Mesendoderm (in vitro differentiated cells): ENCODE measurements around the gene LPXN.

Experiments used
- DNase-seq: peaks from one replicate; pipeline ENCODE4 v3.0.0; 2013
- H2AK5ac ChIP-seq: 2 replicates; pipeline ENCODE4 v1.6.1; 2013; ENCODE audit warnings: low read length, inconsistent platforms
- H2BK120ac ChIP-seq: 2 replicates; pipeline ENCODE4 v1.6.1; 2013; ENCODE audit warnings: low read depth, mild to moderate bottlenecking, low read length, moderate library complexity, mixed read lengths
- H2BK15ac ChIP-seq: replicated peaks from 2 replicates; pipeline ENCODE4 v1.6.1; 2013; ENCODE audit warnings: low read depth, mild to moderate bottlenecking, moderate library complexity
- H2BK5ac ChIP-seq: 2 replicates; pipeline ENCODE4 v1.6.1; 2013; ENCODE audit warnings: low read length, inconsistent platforms
- H3K18ac ChIP-seq: 2 replicates; pipeline ENCODE4 v1.6.1; 2013; ENCODE audit warnings: mild to moderate bottlenecking, low read length, mixed read lengths
- H3K23ac ChIP-seq: one replicate; pipeline ENCODE4 v1.6.1; 2013; ENCODE audit warnings: low read length
- H3K27ac ChIP-seq: 2 replicates; pipeline ENCODE4 v1.5.1; 2013; ENCODE audit warnings: low read depth, mild to moderate bottlenecking, inconsistent platforms, low read length, moderate library complexity
- H3K27me3 ChIP-seq: 2 replicates; pipeline ENCODE4 v1.6.1; 2013; ENCODE audit warnings: low read length, control low read depth, mild to moderate bottlenecking, inconsistent platforms; ENCODE audit not compliant: insufficient read depth, poor library complexity
- H3K36me3 ChIP-seq: 2 replicates; pipeline ENCODE4 v1.6.1; 2013; ENCODE audit warnings: low read length, inconsistent platforms; ENCODE audit not compliant: control insufficient read depth, insufficient read depth
- H3K4ac ChIP-seq: one replicate; pipeline ENCODE4 v1.6.1; 2013; ENCODE audit warnings: low read depth, mild to moderate bottlenecking, low read length, moderate library complexity
- H3K4me1 ChIP-seq: 2 replicates; pipeline ENCODE4 v1.6.1; 2013; ENCODE audit warnings: low read depth, low read length, inconsistent platforms; ENCODE audit not compliant: control insufficient read depth
- H3K4me2 ChIP-seq: 2 replicates; pipeline ENCODE4 v1.6.1; 2013; ENCODE audit warnings: low read length
- H3K4me3 ChIP-seq: 2 replicates; pipeline ENCODE4 v1.5.1; 2013; ENCODE audit warnings: mild to moderate bottlenecking, low read length
- H3K56ac ChIP-seq: one replicate; pipeline ENCODE4 v1.6.1; 2013; ENCODE audit warnings: low read length
- H3K79me1 ChIP-seq: 2 replicates; pipeline ENCODE4 v1.6.1; 2013; ENCODE audit warnings: low read length, inconsistent platforms
- H3K79me2 ChIP-seq: 2 replicates; pipeline ENCODE4 v1.6.1; 2013; ENCODE audit warnings: mild to moderate bottlenecking, low read length; ENCODE audit not compliant: control insufficient read depth, insufficient read depth
- H3K9ac ChIP-seq: 2 replicates; pipeline ENCODE4 v1.6.1; 2013; ENCODE audit warnings: low read length, inconsistent platforms
- H4K5ac ChIP-seq: one replicate; pipeline ENCODE4 v1.6.1; 2013; ENCODE audit warnings: low read length
- H4K8ac ChIP-seq: one replicate; pipeline ENCODE4 v1.6.1; 2013; ENCODE audit warnings: low read depth, mild to moderate bottlenecking, control low read depth, low read length, moderate library complexity
- WGBS: extraction: QIAGEN DNeasy Blood & Tissue Kit; methylation state at CpG from one replicate; pipeline ENCODE4 v1.1.7; 2013; ENCODE audit warnings: low lambda C conversion rate, missing lambda C conversion rate; ENCODE audit not compliant: insufficient coverage; ENCODE audit errors: extremely low coverage; 5-methylcytosine and 5-hydroxymethylcytosine counted together

The LPXN gene

GRCh38 chr11:58616594-58616993 is 40.9 kb upstream of the LPXN start:
- no peak overlapping the region for H2BK15ac ChIP-seq
- H3K36me3 ChIP-seq: peaks cover 8% of the 10 kb centered on the region
- peaks cover under 1% of the 10 kb centered on the region for H3K79me1 ChIP-seq
- H3K9ac ChIP-seq: no peak overlapping the region
- no peak overlapping the region for H4K8ac ChIP-seq
- no peaks in the 10 kb centered on the region for H3K4me1 ChIP-seq
- H3K18ac ChIP-seq: no peak overlapping the region
- no peak overlapping the region for H3K4ac ChIP-seq
- no peak overlapping the region for H3K56ac ChIP-seq
- no peak overlapping the region for H3K23ac ChIP-seq
- WGBS: no CpG with 5 or more reads among the region's 4 CpGs
- no peak overlapping the region for H2BK5ac ChIP-seq
- H2BK120ac ChIP-seq: no peak overlapping the region
- H3K27me3 ChIP-seq: no peaks in the 10 kb centered on the region
- no peak overlapping the region for H3K27ac ChIP-seq
- no peak for DNase-seq
- no peaks in the 10 kb centered on the region for H3K79me2 ChIP-seq
- H3K4me2 ChIP-seq: no peak overlapping the region
- no peak overlapping the region for H3K4me3 ChIP-seq
- H4K5ac ChIP-seq: no peak overlapping the region
- H2AK5ac ChIP-seq: no peak overlapping the region

GRCh38 chr11:58615559-58615958 is 39.9 kb upstream of the LPXN start:
- H3K79me1 ChIP-seq: no peaks in the 10 kb centered on the region
- H3K4ac ChIP-seq: no peak overlapping the region
- no peak overlapping the region for H2AK5ac ChIP-seq
- H3K4me2 ChIP-seq: no peak overlapping the region
- no peak overlapping the region for H2BK120ac ChIP-seq
- no peaks in the 10 kb centered on the region for H3K4me1 ChIP-seq
- H3K79me2 ChIP-seq: no peaks in the 10 kb centered on the region
- no peak overlapping the region for H2BK15ac ChIP-seq
- H2BK5ac ChIP-seq: no peak overlapping the region
- no peak overlapping the region for H3K18ac ChIP-seq
- whole genome bisulfite sequencing: no CpG with 5 or more reads among the region's 1 CpG
- H3K23ac ChIP-seq: no peak overlapping the region
- no peak overlapping the region for H3K4me3 ChIP-seq
- no peak overlapping the region for H3K27ac ChIP-seq
- no peaks in the 10 kb centered on the region for H3K27me3 ChIP-seq
- H4K8ac ChIP-seq: no peak overlapping the region
- peaks cover 8% of the 10 kb centered on the region for H3K36me3 ChIP-seq
- no peak overlapping the region for H3K9ac ChIP-seq
- H3K56ac ChIP-seq: no peak overlapping the region
- DNase-seq: no peak
- no peak overlapping the region for H4K5ac ChIP-seq

GRCh38 chr11:58613228-58613627 is 37.6 kb upstream of the LPXN start:
- H3K4me2 ChIP-seq: no peak overlapping the region
- H3K79me1 ChIP-seq: peaks cover 3% of the 10 kb centered on the region
- H2AK5ac ChIP-seq: no peak overlapping the region
- no peak overlapping the region for H3K27ac ChIP-seq
- no peak overlapping the region for H3K18ac ChIP-seq
- no peak overlapping the region for H4K5ac ChIP-seq
- H2BK5ac ChIP-seq: no peak overlapping the region
- no peaks in the 10 kb centered on the region for H3K79me2 ChIP-seq
- no peak overlapping the region for H3K4ac ChIP-seq
- H3K56ac ChIP-seq: no peak overlapping the region
- no peak for DNase-seq
- no CpG with 5 or more reads among the region's 2 CpGs for WGBS
- H2BK120ac ChIP-seq: no peak overlapping the region
- H4K8ac ChIP-seq: no peak overlapping the region
- H3K36me3 ChIP-seq: peaks cover 5% of the 10 kb centered on the region
- no peaks in the 10 kb centered on the region for H3K27me3 ChIP-seq
- H3K4me1 ChIP-seq: no peaks in the 10 kb centered on the region
- no peak overlapping the region for H3K9ac ChIP-seq
- no peak overlapping the region for H2BK15ac ChIP-seq
- H3K4me3 ChIP-seq: no peak overlapping the region
- no peak overlapping the region for H3K23ac ChIP-seq

DNA sequence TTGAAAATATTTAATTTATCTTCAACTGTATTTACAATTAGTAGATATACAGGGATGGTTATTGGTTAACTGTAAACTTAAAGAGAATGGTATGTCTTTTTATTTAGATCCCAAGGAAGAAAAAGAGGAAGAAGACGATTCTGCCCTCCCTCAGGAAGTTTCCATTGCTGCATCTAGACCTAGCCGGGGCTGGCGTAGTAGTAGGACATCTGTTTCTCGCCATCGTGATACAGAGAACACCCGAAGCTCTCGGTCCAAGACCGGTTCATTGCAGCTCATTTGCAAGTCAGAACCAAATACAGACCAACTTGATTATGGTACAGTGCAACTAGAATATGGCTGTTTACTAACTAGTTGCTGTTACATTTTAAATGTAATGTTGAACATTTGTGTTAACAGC is 34.1 kb upstream of the LPXN start:
- WGBS: no CpG with 5 or more reads among the region's 8 CpGs
- H3K4ac ChIP-seq: no peak overlapping the region
- no peak overlapping the region for H3K4me2 ChIP-seq
- peaks cover 3% of the 10 kb centered on the region for H3K79me1 ChIP-seq
- H3K56ac ChIP-seq: no peak overlapping the region
- no peak overlapping the region for H3K27ac ChIP-seq
- no peaks in the 10 kb centered on the region for H3K27me3 ChIP-seq
- no peak overlapping the region for H3K4me3 ChIP-seq
- no peak overlapping the region for H2AK5ac ChIP-seq
- H2BK5ac ChIP-seq: no peak overlapping the region
- no peak overlapping the region for H4K5ac ChIP-seq
- peaks cover 1% of the 10 kb centered on the region for H3K36me3 ChIP-seq
- no peak overlapping the region for H3K9ac ChIP-seq
- no peak overlapping the region for H4K8ac ChIP-seq
- H3K23ac ChIP-seq: no peak overlapping the region
- peaks cover 9% of the 10 kb centered on the region for H3K79me2 ChIP-seq
- no peak overlapping the region for H3K18ac ChIP-seq
- no peak overlapping the region for H2BK15ac ChIP-seq
- no peaks in the 10 kb centered on the region for H3K4me1 ChIP-seq
- DNase-seq: no peak
- no peak overlapping the region for H2BK120ac ChIP-seq

- Histone ChIP-seq H3K79me2 (peaks cover 22% of the 10 kb centered on the region), H3K4me3 (no peak overlapping the region), H3K4ac (no peak overlapping the region), H3K79me1 (peaks cover 7% of the 10 kb centered on the region), H3K27me3 (no peaks in the 10 kb centered on the region), H3K27ac (no peak overlapping the region), H2AK5ac (no peak overlapping the region), H4K5ac (no peak overlapping the region), H3K4me1 (no peaks in the 10 kb centered on the region), H2BK5ac (no peak overlapping the region), H3K18ac (no peak overlapping the region), H2BK15ac (no peak overlapping the region), H3K56ac (no peak overlapping the region), H3K9ac (no peak overlapping the region), H3K23ac (no peak overlapping the region), H4K8ac (no peak overlapping the region), H2BK120ac (no peak overlapping the region), H3K4me2 (no peak overlapping the region), H3K36me3 (peaks cover 1% of the 10 kb centered on the region)
- no CpG with 5 or more reads among the region's 5 CpGs for WGBS
- DNase-seq: no peak
These were observed 32.7 kb upstream of the LPXN start for GRCh38 chr11:58608331-58608730.

GRCh38 chr11:58606930-58607714 is 31.5 kb upstream of the LPXN start:
- H3K27ac ChIP-seq: no peak overlapping the region
- no peak overlapping the region for H4K5ac ChIP-seq
- no peak overlapping the region for H3K23ac ChIP-seq
- no peak overlapping the region for H3K4me3 ChIP-seq
- peaks cover 7% of the 10 kb centered on the region for H3K79me1 ChIP-seq
- no peak overlapping the region for H3K56ac ChIP-seq
- H3K36me3 ChIP-seq: peaks cover 1% of the 10 kb centered on the region
- no peak overlapping the region for H3K4ac ChIP-seq
- no peak overlapping the region for H2BK5ac ChIP-seq
- H3K79me2 ChIP-seq: peaks cover 33% of the 10 kb centered on the region
- no peak for DNase-seq
- H3K18ac ChIP-seq: no peak overlapping the region
- H4K8ac ChIP-seq: no peak overlapping the region
- no peaks in the 10 kb centered on the region for H3K27me3 ChIP-seq
- H3K4me2 ChIP-seq: no peak overlapping the region
- no CpG with 5 or more reads among the region's 4 CpGs for WGBS
- no peak overlapping the region for H3K9ac ChIP-seq
- no peak overlapping the region for H2AK5ac ChIP-seq
- H3K4me1 ChIP-seq: no peaks in the 10 kb centered on the region
- no peak overlapping the region for H2BK120ac ChIP-seq
- no peak overlapping the region for H2BK15ac ChIP-seq
